Measurements from ENCODE around the gene CYP46A1. TPM values are rescaled to one million over a fixed set of nuclear protein-coding genes. Genes with fewer than 3 reads are reported as not detected.

The CYP46A1 gene
- total and polyA plus RNA-seq, 4 donors: 0.33 to 2.5 (median 1.4) TPM

- H3K4me1 ChIP-seq (ENCODE audit: control insufficient read depth in 5 of 5, insufficient read depth in 5 of 5, low read length in 5 of 5): peaks cover 0 to 5% (median 0%) of the 10 kb centered on the region in 5 donors
- H3K9me3 ChIP-seq (ENCODE audit: control insufficient read depth in 4 of 4, insufficient read depth in 3 of 4, low read length in 3 of 4): peaks cover 0 to 10% (median 5%) of the 10 kb centered on the region in 4 donors
- 93 to 95% methylated on average over 16 of the region's 16 CpGs for WGBS, 2 donors
- no peak for ATAC-seq (ENCODE audit: insufficient read depth, low FRiP score)
- H3K27ac ChIP-seq (ENCODE audit: low read depth in 1 of 2, low read length in 1 of 2): no peak overlapping the region
- no peaks in the 10 kb centered on the region for H3K27me3 ChIP-seq (ENCODE audit: control insufficient read depth in 3 of 3, insufficient read depth in 3 of 3, low read length in 2 of 3)
- H3K36me3 ChIP-seq (ENCODE audit: control insufficient read depth in 4 of 4, insufficient read depth in 4 of 4, low read length in 4 of 4): no peaks in the 10 kb centered on the region
- DNase-seq: no peak
- TF ChIP-seq, protein P1, sequence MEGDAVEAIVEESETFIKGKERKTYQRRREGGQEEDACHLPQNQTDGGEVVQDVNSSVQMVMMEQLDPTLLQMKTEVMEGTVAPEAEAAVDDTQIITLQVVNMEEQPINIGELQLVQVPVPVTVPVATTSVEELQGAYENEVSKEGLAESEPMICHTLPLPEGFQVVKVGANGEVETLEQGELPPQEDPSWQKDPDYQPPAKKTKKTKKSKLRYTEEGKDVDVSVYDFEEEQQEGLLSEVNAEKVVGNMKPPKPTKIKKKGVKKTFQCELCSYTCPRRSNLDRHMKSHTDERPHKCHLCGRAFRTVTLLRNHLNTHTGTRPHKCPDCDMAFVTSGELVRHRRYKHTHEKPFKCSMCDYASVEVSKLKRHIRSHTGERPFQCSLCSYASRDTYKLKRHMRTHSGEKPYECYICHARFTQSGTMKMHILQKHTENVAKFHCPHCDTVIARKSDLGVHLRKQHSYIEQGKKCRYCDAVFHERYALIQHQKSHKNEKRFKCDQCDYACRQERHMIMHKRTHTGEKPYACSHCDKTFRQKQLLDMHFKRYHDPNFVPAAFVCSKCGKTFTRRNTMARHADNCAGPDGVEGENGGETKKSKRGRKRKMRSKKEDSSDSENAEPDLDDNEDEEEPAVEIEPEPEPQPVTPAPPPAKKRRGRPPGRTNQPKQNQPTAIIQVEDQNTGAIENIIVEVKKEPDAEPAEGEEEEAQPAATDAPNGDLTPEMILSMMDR (IDR thresholded peaks at IDR 0.05; ENCODE audit: control extremely low read depth, extremely low read depth): no peak
- H3K4me3 ChIP-seq: no peak overlapping the region
- no peak overlapping the region for H3K9ac ChIP-seq (ENCODE audit: insufficient read depth in 1 of 2, low read length in 2 of 2)
These were observed 15.8 kb downstream of the CYP46A1 start for GRCh38 chr14:99699861-99700260.

- ATAC-seq (ENCODE audit: insufficient read depth, low FRiP score) (no peak), DNase-seq (no peak)
- H3K27me3 ChIP-seq (ENCODE audit: control insufficient read depth in 3 of 3, insufficient read depth in 3 of 3, low read length in 2 of 3): no peaks in the 10 kb centered on the region
- TF ChIP-seq, protein P1 (IDR thresholded peaks at IDR 0.05; ENCODE audit: control extremely low read depth, extremely low read depth): no peak
- H3K9ac ChIP-seq (ENCODE audit: insufficient read depth in 1 of 2, low read length in 2 of 2): no peak overlapping the region
- no peak overlapping the region for H3K4me3 ChIP-seq
- peaks cover 0 to 10% (median 5%) of the 10 kb centered on the region in 4 donors for H3K9me3 ChIP-seq (ENCODE audit: control insufficient read depth in 4 of 4, insufficient read depth in 3 of 4, low read length in 3 of 4)
- 97% methylated on average over 6 of the region's 6 CpGs for WGBS, 2 donors
- H3K27ac ChIP-seq (ENCODE audit: low read depth in 1 of 2, low read length in 1 of 2): no peak overlapping the region
- H3K4me1 ChIP-seq (ENCODE audit: control insufficient read depth in 5 of 5, insufficient read depth in 5 of 5, low read length in 5 of 5): peaks cover 0 to 5% (median 0%) of the 10 kb centered on the region in 5 donors
- H3K36me3 ChIP-seq (ENCODE audit: control insufficient read depth in 4 of 4, insufficient read depth in 4 of 4, low read length in 4 of 4): no peaks in the 10 kb centered on the region
These were observed 16.3 kb downstream of the CYP46A1 start for GRCh38 chr14:99700379-99700778.

DNA sequence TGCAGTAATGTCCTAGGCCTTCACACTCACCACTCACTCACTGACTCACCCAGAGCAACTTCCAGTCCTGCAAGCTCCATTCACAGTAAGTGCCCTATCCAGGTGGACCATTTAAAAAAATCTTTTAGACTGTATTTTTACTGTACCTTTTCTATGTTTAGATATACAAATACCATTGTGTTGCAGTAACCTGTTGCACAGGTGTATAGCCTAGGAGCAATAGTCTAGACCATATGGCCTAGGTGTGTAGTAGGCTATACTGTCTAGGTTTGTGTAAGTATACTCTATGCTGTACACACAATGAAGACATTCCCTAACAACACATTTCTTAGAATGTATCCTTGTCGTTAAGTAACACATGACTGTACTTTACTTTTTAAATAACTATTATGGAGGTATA lies 17.2 kb downstream of the CYP46A1 start:
- no peak for ATAC-seq (ENCODE audit: insufficient read depth, low FRiP score)
- DNase-seq: no peak
- no peaks in the 10 kb centered on the region for H3K27me3 ChIP-seq (ENCODE audit: control insufficient read depth in 3 of 3, insufficient read depth in 3 of 3, low read length in 2 of 3)
- H3K27ac ChIP-seq (ENCODE audit: low read depth in 1 of 2, low read length in 1 of 2): no peak overlapping the region
- H3K4me3 ChIP-seq: no peak overlapping the region
- peaks cover 0 to 10% (median 5%) of the 10 kb centered on the region in 4 donors for H3K9me3 ChIP-seq (ENCODE audit: control insufficient read depth in 4 of 4, insufficient read depth in 3 of 4, low read length in 3 of 4)
- TF ChIP-seq, protein P1 (IDR thresholded peaks at IDR 0.05; ENCODE audit: control extremely low read depth, extremely low read depth): no peak
- no peak overlapping the region for H3K9ac ChIP-seq (ENCODE audit: insufficient read depth in 1 of 2, low read length in 2 of 2)
- peaks cover 0 to 5% (median 0%) of the 10 kb centered on the region in 5 donors for H3K4me1 ChIP-seq (ENCODE audit: control insufficient read depth in 5 of 5, insufficient read depth in 5 of 5, low read length in 5 of 5)
- WGBS, 2 donors: 92 to 98% methylated on average over 1 of the region's 1 CpG
- no peaks in the 10 kb centered on the region for H3K36me3 ChIP-seq (ENCODE audit: control insufficient read depth in 4 of 4, insufficient read depth in 4 of 4, low read length in 4 of 4)

DNA sequence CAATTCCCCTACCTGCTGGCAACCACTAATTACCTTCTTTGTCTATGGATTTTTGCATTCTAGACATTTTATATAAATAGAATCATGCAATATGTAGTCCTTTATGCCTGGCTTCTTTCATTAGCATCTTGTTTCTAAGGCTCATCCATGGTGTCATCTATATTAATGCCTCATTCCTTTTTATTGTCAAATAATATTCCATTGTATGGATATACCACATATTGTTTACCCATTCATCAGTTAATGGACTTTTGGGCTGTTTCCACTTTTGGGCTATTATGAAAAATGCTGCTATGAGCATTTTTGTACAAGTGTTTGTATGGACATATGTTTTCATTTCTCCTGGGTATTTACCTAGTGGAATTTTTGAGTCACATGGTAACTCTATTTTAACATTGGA lies 18.0 kb downstream of the CYP46A1 start:
- Histone ChIP-seq H3K27me3 (ENCODE audit: control insufficient read depth in 3 of 3, insufficient read depth in 3 of 3, low read length in 2 of 3) (no peaks in the 10 kb centered on the region), H3K4me1 (ENCODE audit: control insufficient read depth in 5 of 5, insufficient read depth in 5 of 5, low read length in 5 of 5) (peaks cover 0 to 5% (median 0%) of the 10 kb centered on the region in 5 donors), H3K9me3 (ENCODE audit: control insufficient read depth in 4 of 4, insufficient read depth in 3 of 4, low read length in 3 of 4) (peaks cover 0 to 10% (median 5%) of the 10 kb centered on the region in 4 donors), H3K4me3 (no peak overlapping the region), H3K36me3 (ENCODE audit: control insufficient read depth in 4 of 4, insufficient read depth in 4 of 4, low read length in 4 of 4) (no peaks in the 10 kb centered on the region), H3K9ac (ENCODE audit: insufficient read depth in 1 of 2, low read length in 2 of 2) (no peak overlapping the region), H3K27ac (ENCODE audit: low read depth in 1 of 2, low read length in 1 of 2) (no peak overlapping the region)
- TF ChIP-seq, protein P1 (IDR thresholded peaks at IDR 0.05; ENCODE audit: control extremely low read depth, extremely low read depth): no peak
- ATAC-seq (ENCODE audit: insufficient read depth, low FRiP score) (no peak), DNase-seq (no peak)

Measured in lung (tissue), 12 donors.